RWPE2 (cell line): ENCODE measurements around the gene SLC25A25.

ENCODE experiments used
- ATAC-seq: fragments of 200-7000 bp; cut with Tn5 transposase; 3 replicates; pipeline ENCODE4 v1.9.1; 2021; ENCODE audit warnings: low read depth
- DNase-seq: peaks from one replicate; pipeline ENCODE4 v3.0.0-alpha.2; 2020; ENCODE audit warnings: low spot score
- H3K27ac ChIP-seq: fragments of 450-650 bp; 2 replicates; pipeline ENCODE4 v1.5.1; 2017; ENCODE audit warnings: mild to moderate bottlenecking; ENCODE audit not compliant: poor library complexity, severe bottlenecking
- H3K27me3 ChIP-seq: fragments of 250-450 bp; sonication (Bioruptor Pico); 2 replicates; pipeline ENCODE4 v1.5.1; 2021; ENCODE audit warnings: mild to moderate bottlenecking, moderate library complexity; ENCODE audit not compliant: insufficient read depth, poor library complexity, severe bottlenecking
- H3K36me3 ChIP-seq: fragments of 250-450 bp; sonication (Bioruptor Pico); 2 replicates; pipeline ENCODE4 v1.5.1; 2020; ENCODE audit warnings: low read depth, mild to moderate bottlenecking, moderate library complexity
- H3K4me1 ChIP-seq: fragments of 250-450 bp; sonication (Bioruptor Pico); 2 replicates; pipeline ENCODE4 v1.5.1; 2021; ENCODE audit warnings: mild to moderate bottlenecking, moderate library complexity; ENCODE audit not compliant: insufficient read depth, poor library complexity, severe bottlenecking
- H3K4me3 ChIP-seq: fragments of 250-450 bp; sonication (Bioruptor Pico); 2 replicates; pipeline ENCODE4 v1.5.1; 2021; ENCODE audit warnings: mild to moderate bottlenecking, moderate library complexity; ENCODE audit not compliant: severe bottlenecking
- H3K9me3 ChIP-seq: fragments of 250-450 bp; sonication (Bioruptor Pico); 2 replicates; pipeline ENCODE4 v1.5.1; 2021; ENCODE audit warnings: mild to moderate bottlenecking, moderate library complexity; ENCODE audit not compliant: severe bottlenecking
- TF ChIP-seq, protein P1 (sequence below): fragments of 450-650 bp; IDR thresholded peaks from one replicate; pipeline ENCODE4 v1.5.1; 2017; ENCODE audit warnings: mild to moderate bottlenecking, moderate library complexity; ENCODE audit not compliant: poor library complexity, severe bottlenecking

SLC25A25 gene

DNA sequence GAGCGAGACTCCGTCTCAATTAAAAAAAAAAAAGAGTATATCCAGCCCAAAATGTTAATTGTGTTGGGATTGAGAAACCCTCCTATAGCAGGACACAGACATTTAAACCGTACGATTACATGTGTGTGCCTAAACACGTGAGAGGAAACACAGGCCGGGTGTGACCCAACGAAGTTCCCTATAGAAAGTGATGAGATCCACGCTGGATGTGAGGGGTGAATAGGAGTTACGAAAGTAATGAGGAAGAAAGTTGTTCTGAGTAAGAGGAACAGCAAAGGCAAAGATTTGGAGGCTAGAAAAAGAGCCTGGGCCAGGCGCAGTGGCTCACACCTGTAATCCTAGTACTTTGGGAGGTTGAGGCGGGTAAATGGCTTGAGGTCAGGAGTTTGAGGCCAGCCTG lies 14.5 kb upstream of the SLC25A25 start:
- no peaks in the 10 kb centered on the region for H3K27me3 ChIP-seq
- H3K4me3 ChIP-seq, result no peak overlapping the region
- DNase-seq (no peak), ATAC-seq (no peak)
- H3K27ac ChIP-seq, result no peak overlapping the region
- no peaks in the 10 kb centered on the region for H3K36me3 ChIP-seq
- H3K4me1 ChIP-seq, result peaks cover 8% of the 10 kb centered on the region
- TF ChIP-seq, protein P1, sequence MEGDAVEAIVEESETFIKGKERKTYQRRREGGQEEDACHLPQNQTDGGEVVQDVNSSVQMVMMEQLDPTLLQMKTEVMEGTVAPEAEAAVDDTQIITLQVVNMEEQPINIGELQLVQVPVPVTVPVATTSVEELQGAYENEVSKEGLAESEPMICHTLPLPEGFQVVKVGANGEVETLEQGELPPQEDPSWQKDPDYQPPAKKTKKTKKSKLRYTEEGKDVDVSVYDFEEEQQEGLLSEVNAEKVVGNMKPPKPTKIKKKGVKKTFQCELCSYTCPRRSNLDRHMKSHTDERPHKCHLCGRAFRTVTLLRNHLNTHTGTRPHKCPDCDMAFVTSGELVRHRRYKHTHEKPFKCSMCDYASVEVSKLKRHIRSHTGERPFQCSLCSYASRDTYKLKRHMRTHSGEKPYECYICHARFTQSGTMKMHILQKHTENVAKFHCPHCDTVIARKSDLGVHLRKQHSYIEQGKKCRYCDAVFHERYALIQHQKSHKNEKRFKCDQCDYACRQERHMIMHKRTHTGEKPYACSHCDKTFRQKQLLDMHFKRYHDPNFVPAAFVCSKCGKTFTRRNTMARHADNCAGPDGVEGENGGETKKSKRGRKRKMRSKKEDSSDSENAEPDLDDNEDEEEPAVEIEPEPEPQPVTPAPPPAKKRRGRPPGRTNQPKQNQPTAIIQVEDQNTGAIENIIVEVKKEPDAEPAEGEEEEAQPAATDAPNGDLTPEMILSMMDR, result no peak
- H3K9me3 ChIP-seq, result no peaks in the 10 kb centered on the region

DNA sequence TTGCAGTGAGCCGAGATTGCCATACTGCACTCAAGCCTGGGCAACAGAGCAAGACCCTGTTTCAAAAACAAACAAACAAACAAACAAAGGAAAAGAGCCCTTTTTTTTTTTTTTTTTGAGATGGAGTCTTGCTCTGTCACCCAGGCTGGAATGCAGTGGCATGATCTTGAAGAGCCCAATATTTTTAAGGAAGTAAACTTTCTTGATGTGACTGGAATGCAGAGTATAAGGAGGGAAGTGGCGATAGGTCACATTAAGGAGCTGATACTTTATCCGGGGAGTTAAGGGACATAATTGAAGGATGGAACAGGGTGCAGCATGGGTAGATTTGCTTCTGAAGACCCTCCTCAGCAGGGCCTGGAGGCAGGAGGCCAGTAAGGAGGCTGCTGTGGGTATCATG lies 13.9 kb upstream of the SLC25A25 start:
- TF ChIP-seq, protein P1, result no peak
- Histone ChIP-seq H3K27me3 (no peaks in the 10 kb centered on the region), H3K4me1 (peaks cover 8% of the 10 kb centered on the region), H3K36me3 (no peaks in the 10 kb centered on the region), H3K9me3 (no peaks in the 10 kb centered on the region), H3K4me3 (no peak overlapping the region), H3K27ac (no peak overlapping the region)
- ATAC-seq, result no peak
- DNase-seq, result no peak

DNA sequence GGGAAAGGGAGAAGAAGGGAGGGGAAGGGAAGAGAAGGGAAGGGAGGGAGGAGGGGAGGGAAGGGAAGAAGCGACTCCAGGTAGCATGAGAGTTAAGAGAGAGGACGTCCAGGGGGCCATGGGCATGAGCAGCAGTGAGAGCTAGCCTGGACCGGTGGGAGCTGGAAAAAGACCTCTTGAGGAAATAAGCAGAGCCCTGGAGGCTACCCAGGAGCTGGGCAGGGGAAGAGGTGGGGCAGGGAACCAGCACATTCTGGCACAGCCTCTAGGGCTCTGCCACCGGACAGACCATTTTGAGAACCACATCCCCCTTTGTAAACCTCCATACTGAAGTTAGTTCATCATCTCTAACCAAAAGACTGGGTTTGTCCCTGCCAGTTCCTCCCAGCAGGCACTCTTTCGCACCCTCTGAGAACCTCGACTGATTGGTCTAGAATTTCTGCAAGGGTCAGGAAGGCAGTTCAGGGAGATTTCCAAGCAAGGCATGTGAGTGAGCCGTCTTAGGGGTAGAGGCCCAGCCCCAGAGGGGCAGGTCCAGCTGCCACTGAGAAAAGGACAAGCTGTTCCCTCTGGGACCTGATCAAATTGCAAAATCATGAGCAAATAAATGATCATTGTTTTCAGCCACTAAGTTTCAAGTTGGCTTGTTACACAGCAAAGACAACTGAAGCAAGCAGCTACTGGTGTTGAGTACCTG lies 12.5 kb upstream of the SLC25A25 start:
- Histone ChIP-seq H3K27me3 (no peaks in the 10 kb centered on the region), H3K9me3 (no peaks in the 10 kb centered on the region), H3K27ac (no peak overlapping the region), H3K4me3 (no peak overlapping the region), H3K4me1 (peaks cover 8% of the 10 kb centered on the region), H3K36me3 (no peaks in the 10 kb centered on the region)
- DNase-seq (no peak), ATAC-seq (no peak)
- TF ChIP-seq, protein P1, result no peak

DNA sequence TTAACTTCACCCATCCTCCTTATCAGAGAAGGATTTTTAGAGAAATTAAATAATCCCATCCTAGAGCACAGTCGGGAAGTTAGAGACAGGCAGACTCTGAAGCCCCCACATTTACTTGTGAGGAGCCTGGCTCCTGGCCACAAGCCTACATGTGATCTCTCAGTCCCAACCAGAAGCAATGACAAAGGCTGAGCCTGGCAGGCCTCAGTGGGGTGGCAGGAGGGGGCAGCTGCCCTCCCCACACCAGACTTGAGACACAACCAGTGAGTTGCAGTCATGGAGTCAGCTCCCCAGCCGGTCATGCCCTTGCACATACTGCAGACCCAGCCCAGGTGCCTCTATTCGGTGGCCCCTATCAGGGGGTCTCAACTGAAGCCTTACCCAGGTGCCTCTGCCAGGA lies 11.9 kb upstream of the SLC25A25 start:
- ATAC-seq (no peak), DNase-seq (no peak)
- Histone ChIP-seq H3K9me3 (no peaks in the 10 kb centered on the region), H3K4me3 (no peak overlapping the region), H3K27me3 (no peaks in the 10 kb centered on the region), H3K27ac (no peak overlapping the region), H3K4me1 (peaks cover 2% of the 10 kb centered on the region), H3K36me3 (no peaks in the 10 kb centered on the region)
- TF ChIP-seq, protein P1, result no peak
